ENCODE measurements around the gene SLC30A2. TPM values are rescaled to one million over a fixed set of nuclear protein-coding genes. Genes with fewer than 3 reads are reported as not detected.

The SLC30A2 gene
- total and polyA plus RNA-seq, 8 donors = 0.30 to 2.0 (median 0.46) TPM; not detected in 5

DNA sequence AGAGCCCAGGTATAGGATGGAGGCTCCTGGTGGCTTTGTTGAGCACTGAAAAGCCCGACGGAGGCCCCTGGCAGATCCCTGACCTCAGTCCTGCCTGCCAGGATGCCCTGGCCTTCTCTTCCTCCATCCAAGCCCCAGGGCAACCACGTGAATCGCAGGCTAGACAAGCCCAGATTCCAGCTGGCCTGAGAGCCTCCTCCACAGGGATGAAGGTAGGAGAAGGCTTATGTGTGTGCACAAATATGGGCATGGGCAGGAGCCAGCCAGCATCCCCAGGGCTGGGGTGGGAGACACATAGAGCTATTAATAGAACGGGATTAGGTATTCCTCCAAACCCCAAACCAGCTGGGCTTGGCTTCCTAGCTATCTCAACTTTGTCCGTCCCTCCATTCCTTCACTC, 28.3 kb downstream of the SLC30A2 start:
- 46 to 73% (median 68%) methylated on average over 6 of the region's 6 CpGs for WGBS, 5 donors

DNA sequence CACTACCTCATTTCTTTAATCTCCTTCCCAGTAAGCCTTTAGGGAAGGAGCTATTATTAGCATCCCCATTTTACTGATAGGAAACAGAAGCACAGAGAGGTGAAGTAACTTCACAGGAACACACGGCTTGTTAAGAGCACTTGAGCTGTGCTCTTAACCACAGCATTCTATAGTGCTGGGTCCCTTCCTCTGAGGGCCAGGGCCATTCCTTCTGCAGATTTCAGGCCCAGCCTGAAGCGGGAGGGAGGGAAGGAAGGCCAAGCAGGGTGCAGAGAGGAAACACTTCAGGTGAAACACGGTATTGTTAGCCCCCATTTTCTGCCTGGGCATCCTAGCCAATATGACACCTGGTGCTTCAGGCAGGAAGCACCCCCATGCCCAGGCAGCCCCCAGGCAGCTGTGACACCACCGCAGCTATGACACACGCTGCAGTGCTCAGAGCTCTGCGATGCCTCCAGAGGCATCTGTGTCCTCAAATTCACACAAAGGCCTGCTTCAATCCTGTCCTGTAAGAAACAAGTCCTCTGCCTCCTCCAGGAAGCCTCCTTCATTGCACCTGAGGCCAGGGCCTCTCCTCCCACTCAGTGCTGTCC, 28.9 kb downstream of the SLC30A2 start:
- H3K27me3 ChIP-seq = no peaks in the 10 kb centered on the region
- no peak overlapping the region for H3K27ac ChIP-seq
- WGBS, 5 donors = 63 to 77% (median 75%) methylated on average over 6 of the region's 6 CpGs
- no peak for DNase-seq
- H3K9me3 ChIP-seq = no peaks in the 10 kb centered on the region
- H3K36me3 ChIP-seq = no peaks in the 10 kb centered on the region
- no peak overlapping the region for H3K4me3 ChIP-seq
- TF ChIP-seq, protein P1, sequence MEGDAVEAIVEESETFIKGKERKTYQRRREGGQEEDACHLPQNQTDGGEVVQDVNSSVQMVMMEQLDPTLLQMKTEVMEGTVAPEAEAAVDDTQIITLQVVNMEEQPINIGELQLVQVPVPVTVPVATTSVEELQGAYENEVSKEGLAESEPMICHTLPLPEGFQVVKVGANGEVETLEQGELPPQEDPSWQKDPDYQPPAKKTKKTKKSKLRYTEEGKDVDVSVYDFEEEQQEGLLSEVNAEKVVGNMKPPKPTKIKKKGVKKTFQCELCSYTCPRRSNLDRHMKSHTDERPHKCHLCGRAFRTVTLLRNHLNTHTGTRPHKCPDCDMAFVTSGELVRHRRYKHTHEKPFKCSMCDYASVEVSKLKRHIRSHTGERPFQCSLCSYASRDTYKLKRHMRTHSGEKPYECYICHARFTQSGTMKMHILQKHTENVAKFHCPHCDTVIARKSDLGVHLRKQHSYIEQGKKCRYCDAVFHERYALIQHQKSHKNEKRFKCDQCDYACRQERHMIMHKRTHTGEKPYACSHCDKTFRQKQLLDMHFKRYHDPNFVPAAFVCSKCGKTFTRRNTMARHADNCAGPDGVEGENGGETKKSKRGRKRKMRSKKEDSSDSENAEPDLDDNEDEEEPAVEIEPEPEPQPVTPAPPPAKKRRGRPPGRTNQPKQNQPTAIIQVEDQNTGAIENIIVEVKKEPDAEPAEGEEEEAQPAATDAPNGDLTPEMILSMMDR (IDR thresholded peaks at IDR 0.05) = no peak
- TF ChIP-seq EP300 (IDR thresholded peaks at IDR 0.05) = no peak
- no peak for TF ChIP-seq POLR2AphosphoS5 (IDR thresholded peaks at IDR 0.05)
- no peak for TF ChIP-seq POLR2A (IDR thresholded peaks at IDR 0.05)
- intact Hi-C loops (cut with DNase I; ENCODE audit: low total_unique reads) = no loop called here
- peaks cover 0 to 39% (median 14%) of the 10 kb centered on the region in 4 donors for H3K4me1 ChIP-seq

More for the DNA sequence above, 28.3 kb downstream of the SLC30A2 start:
- peaks cover 0 to 39% (median 16%) of the 10 kb centered on the region in 4 donors for H3K4me1 ChIP-seq
- H3K9me3 ChIP-seq = no peaks in the 10 kb centered on the region
- H3K27me3 ChIP-seq = no peaks in the 10 kb centered on the region
- intact Hi-C loops (cut with DNase I; ENCODE audit: low total_unique reads) = no loop called here
- TF ChIP-seq POLR2AphosphoS5 (IDR thresholded peaks at IDR 0.05) (no peak), POLR2A (IDR thresholded peaks at IDR 0.05) (no peak), EP300 (IDR thresholded peaks at IDR 0.05) (no peak)
- TF ChIP-seq, protein P1 (IDR thresholded peaks at IDR 0.05) = no peak
- no peak for DNase-seq
- no peak overlapping the region for H3K27ac ChIP-seq
- no peaks in the 10 kb centered on the region for H3K36me3 ChIP-seq
- H3K4me3 ChIP-seq = no peak overlapping the region

DNA sequence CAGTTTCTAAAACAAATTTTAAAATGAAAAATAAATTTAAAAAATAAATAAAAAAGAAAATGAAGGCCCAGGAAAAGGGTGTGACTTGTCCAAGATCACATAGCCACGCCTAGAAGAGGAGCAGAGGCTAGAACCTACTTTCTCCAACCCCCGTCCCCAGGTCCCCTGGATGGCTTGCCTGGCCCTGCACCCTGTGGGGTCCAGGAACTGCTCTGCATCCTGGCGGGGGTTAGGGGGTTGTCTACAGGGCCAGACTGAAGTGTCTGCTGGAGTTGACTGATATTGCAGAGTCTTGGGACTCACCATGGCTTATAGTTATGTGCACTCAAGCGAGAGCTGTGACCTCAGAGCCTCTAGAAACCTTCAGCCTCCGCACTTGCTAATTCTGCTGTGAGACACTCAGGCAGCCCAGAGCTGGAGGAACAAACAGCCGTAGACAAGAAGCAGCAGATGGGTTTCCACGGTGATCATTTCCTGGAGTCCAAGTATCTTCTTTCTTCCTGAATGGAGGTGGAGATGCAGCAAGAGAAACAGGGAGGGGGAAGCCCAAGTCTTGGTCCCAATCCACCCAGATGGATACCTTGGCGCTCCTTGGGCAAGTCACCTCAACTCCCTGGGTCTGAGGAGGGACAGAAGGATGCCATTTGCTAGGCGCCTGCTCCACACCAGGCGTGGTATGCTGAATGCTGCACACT, 29.5 kb downstream of the SLC30A2 start:
- Histone ChIP-seq H3K27me3 (no peaks in the 10 kb centered on the region), H3K27ac (no peak overlapping the region), H3K4me1 (peaks cover 0 to 33% (median 11%) of the 10 kb centered on the region in 4 donors), H3K9me3 (no peaks in the 10 kb centered on the region), H3K36me3 (no peaks in the 10 kb centered on the region), H3K4me3 (no peak overlapping the region)
- TF ChIP-seq POLR2A (IDR thresholded peaks at IDR 0.05) = no peak
- TF ChIP-seq POLR2AphosphoS5 (IDR thresholded peaks at IDR 0.05) = no peak
- TF ChIP-seq, protein P1 (IDR thresholded peaks at IDR 0.05) = no peak
- TF ChIP-seq EP300 (IDR thresholded peaks at IDR 0.05) = no peak
- 79 to 87% (median 82%) methylated on average over 10 of the region's 10 CpGs for WGBS, 5 donors
- intact Hi-C loops (cut with DNase I; ENCODE audit: low total_unique reads) = no loop called here
- no peak for DNase-seq

DNA sequence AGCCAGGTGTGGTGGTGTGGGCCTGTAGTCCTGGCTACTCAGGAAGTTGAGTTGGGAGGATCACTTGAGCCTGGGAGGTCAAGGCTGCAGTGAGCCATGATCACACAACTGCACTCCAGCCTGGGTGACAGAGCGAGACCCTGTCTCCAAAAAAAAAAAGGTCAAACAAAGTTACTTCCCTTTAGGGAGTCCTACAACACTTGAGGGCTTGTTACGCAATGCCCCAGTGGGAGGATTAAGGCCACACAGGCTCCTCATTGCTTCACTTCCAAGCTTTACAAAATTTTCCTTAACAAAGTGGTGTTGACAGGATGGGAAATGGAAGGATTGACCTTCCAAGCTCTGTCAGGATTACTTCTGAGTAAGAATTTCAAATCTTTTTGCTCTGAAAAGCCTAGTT, 30.6 kb downstream of the SLC30A2 start:
- Histone ChIP-seq H3K4me3 (no peak overlapping the region), H3K4me1 (peaks cover 0 to 26% (median 9%) of the 10 kb centered on the region in 4 donors), H3K36me3 (no peaks in the 10 kb centered on the region), H3K27ac (peak overlapping the region in 1 of 5 donors; percentile 9), H3K27me3 (no peaks in the 10 kb centered on the region), H3K9me3 (no peaks in the 10 kb centered on the region)
- intact Hi-C loops (cut with DNase I; ENCODE audit: low total_unique reads) = no loop called here
- 71 to 91% (median 84%) methylated on average over 2 of the region's 2 CpGs for WGBS, 5 donors
- TF ChIP-seq POLR2AphosphoS5 (IDR thresholded peaks at IDR 0.05) (no peak), POLR2A (IDR thresholded peaks at IDR 0.05) (no peak), EP300 (IDR thresholded peaks at IDR 0.05) (no peak)
- TF ChIP-seq, protein P1 (IDR thresholded peaks at IDR 0.05) = no peak
- DNase-seq = no peak
